Hair follicular keratinocyte (primary cell): Measurements from ENCODE around the gene SH2B3. TPM values are rescaled to one million over a fixed set of nuclear protein-coding genes. Genes with fewer than 3 reads are reported as not detected.

Experiments
- total RNA-seq: library from RNA; depleted of rRNA; stranded (reverse); fragments of >200 nt; gene quantifications from 2 replicates; pipeline ENCODE4 v1.2.3, GENCODE V29; 2015

SH2B3 gene
- total RNA-seq: 28.9 and 33.1 TPM in 2 replicates

DNA sequence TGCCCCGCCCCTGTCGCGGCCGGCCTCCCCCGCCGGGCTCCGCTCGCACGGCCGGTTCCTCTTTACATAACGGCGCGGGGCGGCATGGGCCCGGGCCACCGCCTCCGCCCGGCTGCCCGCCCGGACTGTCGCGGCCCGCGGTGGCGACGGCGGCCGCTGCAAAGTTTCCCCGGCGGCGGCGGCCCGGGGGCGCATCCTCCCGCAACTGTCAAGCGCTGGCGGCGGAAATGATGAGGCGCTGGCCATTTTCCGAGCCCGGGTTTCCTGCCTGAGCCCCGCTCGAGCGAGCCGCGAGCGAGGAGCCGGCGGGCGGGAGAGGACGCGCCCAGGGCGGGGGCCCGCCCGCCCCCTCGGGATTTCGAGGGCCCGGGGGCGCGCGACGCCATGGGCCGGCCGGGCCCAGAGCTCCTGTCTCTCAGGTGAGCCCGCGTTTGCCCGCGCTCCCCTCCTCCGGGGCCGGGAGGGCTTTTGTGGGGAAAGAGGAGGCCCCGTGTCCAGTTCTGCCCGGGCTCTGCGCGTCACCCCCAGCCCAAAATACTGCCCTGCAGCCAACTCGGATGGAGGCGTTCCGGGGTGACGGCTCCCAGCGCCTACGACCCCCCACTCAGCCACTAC is at the start of gene SH2B3:
Gene SH2B3, plus strand, starts transcription at position 65 of the 615 bp plus-strand sequence. CDS start 12,223 bp downstream, outside the sequence.

DNA sequence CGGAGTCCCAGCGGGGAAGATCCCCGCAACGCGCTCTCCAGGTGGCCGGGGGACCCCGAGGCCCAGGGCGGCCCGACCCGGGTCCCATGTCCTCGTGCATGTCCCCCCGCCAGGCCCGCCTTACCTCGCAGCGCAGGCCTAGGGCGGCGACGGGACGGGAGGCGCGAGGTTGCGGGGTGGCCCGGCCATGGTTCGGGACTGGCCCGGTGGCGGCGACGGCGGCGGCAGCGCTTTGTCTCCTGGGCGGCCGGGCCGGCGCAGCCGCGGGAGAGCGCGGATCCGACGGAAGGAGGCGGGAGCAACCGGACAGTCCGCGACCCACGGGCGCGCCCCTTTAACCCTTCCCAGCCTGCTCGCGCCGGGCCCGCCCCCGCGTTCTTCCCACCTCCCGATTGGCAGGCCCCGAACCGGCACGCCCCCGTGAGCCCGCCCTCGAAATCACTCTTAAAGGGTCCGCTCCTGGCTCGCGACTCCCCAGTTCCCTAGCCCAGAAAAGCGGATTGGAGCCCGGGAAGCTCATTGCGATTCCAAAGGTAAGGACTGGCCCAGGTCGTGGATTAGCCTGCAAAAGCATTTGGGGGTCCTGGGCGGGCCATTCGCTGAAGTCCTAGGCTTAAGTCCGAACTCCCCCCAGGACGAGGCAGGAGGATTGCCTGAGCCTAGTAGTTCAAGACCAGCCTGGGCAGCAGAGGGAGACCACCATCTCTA is 36.8 kb upstream of the SH2B3 start, which contains the start of gene PHETA1:
Gene PHETA1, minus strand, starts transcription at position 308 of the 708 bp plus-strand sequence. CDS start 5,668 bp downstream, outside the sequence.

Other genes starting within 250 kb of the SH2B3 start
- gene PHETA1, start 36.8 kb upstream of the SH2B3 start, total RNA-seq: 9.7 and 15.8 TPM in 2 replicates
- gene ATXN2, start 193.4 kb downstream of the SH2B3 start, total RNA-seq: 11.2 and 11.5 TPM in 2 replicates